ENCODE results near the gene HDAC4.

Gene HDAC4

DNA sequence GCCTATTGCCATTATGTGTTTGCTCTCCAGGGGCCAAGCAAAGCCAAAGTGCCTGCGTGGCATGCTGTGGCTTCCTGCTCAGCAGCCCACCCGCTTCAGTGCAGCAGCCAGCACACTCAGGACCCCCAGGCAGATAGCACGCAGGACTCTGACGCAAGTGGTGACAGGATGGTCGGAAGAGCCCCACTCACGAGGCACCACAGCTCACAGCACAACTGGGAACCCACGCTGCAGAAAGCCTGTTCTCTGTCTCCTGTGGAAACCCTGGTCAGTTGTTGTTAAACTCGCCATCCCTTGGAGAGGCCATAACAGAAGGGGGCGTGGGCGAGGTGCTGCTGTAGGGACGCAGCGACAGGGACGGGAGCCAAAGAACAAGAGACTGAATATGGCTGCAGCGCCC is 76.4 kb downstream of the HDAC4 start:
- TF ChIP-seq EP300 (IDR thresholded peaks at IDR 0.05; ENCODE audit: borderline replicate concordance) (no peak), TCF12 (IDR thresholded peaks at IDR 0.05; ENCODE audit: low read depth) (no peak), RAD21 (IDR thresholded peaks at IDR 0.05; ENCODE audit: low read depth) (no peak), EGR1 (IDR thresholded peaks at IDR 0.05) (no peak), CEBPB (IDR thresholded peaks at IDR 0.05) (no peak), TEAD4 (IDR thresholded peaks at IDR 0.05) (no peak), CREB1 (IDR thresholded peaks at IDR 0.05; ENCODE audit: low read depth) (no peak), ZBTB7A (IDR thresholded peaks at IDR 0.05; ENCODE audit: low read depth) (no peak), YY1 (IDR thresholded peaks at IDR 0.05; ENCODE audit: low read depth) (no peak), FOXM1 (IDR thresholded peaks at IDR 0.05; ENCODE audit: borderline replicate concordance, low read depth) (no peak), NFIC (IDR thresholded peaks at IDR 0.05) (no peak), TAF1 (IDR thresholded peaks at IDR 0.05; ENCODE audit: low read depth) (no peak)
- TF ChIP-seq, protein P1, sequence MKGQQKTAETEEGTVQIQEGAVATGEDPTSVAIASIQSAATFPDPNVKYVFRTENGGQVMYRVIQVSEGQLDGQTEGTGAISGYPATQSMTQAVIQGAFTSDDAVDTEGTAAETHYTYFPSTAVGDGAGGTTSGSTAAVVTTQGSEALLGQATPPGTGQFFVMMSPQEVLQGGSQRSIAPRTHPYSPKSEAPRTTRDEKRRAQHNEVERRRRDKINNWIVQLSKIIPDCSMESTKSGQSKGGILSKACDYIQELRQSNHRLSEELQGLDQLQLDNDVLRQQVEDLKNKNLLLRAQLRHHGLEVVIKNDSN (IDR thresholded peaks at IDR 0.05): no peak
- TF ChIP-seq, protein P2, sequence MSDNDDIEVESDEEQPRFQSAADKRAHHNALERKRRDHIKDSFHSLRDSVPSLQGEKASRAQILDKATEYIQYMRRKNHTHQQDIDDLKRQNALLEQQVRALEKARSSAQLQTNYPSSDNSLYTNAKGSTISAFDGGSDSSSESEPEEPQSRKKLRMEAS (IDR thresholded peaks at IDR 0.05): no peak
- TF ChIP-seq, protein P3, sequence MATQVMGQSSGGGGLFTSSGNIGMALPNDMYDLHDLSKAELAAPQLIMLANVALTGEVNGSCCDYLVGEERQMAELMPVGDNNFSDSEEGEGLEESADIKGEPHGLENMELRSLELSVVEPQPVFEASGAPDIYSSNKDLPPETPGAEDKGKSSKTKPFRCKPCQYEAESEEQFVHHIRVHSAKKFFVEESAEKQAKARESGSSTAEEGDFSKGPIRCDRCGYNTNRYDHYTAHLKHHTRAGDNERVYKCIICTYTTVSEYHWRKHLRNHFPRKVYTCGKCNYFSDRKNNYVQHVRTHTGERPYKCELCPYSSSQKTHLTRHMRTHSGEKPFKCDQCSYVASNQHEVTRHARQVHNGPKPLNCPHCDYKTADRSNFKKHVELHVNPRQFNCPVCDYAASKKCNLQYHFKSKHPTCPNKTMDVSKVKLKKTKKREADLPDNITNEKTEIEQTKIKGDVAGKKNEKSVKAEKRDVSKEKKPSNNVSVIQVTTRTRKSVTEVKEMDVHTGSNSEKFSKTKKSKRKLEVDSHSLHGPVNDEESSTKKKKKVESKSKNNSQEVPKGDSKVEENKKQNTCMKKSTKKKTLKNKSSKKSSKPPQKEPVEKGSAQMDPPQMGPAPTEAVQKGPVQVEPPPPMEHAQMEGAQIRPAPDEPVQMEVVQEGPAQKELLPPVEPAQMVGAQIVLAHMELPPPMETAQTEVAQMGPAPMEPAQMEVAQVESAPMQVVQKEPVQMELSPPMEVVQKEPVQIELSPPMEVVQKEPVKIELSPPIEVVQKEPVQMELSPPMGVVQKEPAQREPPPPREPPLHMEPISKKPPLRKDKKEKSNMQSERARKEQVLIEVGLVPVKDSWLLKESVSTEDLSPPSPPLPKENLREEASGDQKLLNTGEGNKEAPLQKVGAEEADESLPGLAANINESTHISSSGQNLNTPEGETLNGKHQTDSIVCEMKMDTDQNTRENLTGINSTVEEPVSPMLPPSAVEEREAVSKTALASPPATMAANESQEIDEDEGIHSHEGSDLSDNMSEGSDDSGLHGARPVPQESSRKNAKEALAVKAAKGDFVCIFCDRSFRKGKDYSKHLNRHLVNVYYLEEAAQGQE (IDR thresholded peaks at IDR 0.05; ENCODE audit: low read depth): no peak

DNA sequence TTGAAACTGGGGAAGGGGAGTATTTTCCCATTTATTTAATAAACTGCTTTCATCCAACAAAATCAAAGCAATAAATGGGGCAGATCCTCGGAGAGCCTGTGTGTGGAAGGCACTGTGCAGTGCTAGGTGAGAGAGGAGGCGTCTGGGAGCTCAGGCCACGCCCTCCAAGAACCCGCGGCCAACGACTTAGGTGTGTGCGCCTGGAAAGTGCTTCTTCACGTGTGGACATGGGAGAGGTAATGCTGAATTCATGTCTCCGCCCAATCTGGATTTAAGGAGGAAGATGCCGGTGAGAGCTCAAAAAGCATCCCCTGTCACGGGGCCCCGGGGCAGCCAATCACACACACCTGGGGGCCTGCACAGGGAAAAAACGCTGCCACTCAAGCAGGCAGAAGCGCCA is 77.4 kb downstream of the HDAC4 start:
- TF ChIP-seq, protein P2 (IDR thresholded peaks at IDR 0.05): no peak
- TF ChIP-seq TEAD4 (IDR thresholded peaks at IDR 0.05) (no peak), EP300 (IDR thresholded peaks at IDR 0.05; ENCODE audit: borderline replicate concordance) (no peak), CREB1 (IDR thresholded peaks at IDR 0.05; ENCODE audit: low read depth) (no peak), RAD21 (IDR thresholded peaks at IDR 0.05; ENCODE audit: low read depth) (no peak), TAF1 (IDR thresholded peaks at IDR 0.05; ENCODE audit: low read depth) (no peak), EGR1 (IDR thresholded peaks at IDR 0.05) (no peak), TCF12 (IDR thresholded peaks at IDR 0.05; ENCODE audit: low read depth) (no peak), FOXM1 (IDR thresholded peaks at IDR 0.05; ENCODE audit: borderline replicate concordance, low read depth) (no peak), NFIC (IDR thresholded peaks at IDR 0.05) (no peak), ZBTB7A (IDR thresholded peaks at IDR 0.05; ENCODE audit: low read depth) (no peak), CEBPB (IDR thresholded peaks at IDR 0.05) (no peak)
- TF ChIP-seq, protein P3 (IDR thresholded peaks at IDR 0.05; ENCODE audit: low read depth): no peak
- TF ChIP-seq, protein P1 (IDR thresholded peaks at IDR 0.05): no peak

DNA sequence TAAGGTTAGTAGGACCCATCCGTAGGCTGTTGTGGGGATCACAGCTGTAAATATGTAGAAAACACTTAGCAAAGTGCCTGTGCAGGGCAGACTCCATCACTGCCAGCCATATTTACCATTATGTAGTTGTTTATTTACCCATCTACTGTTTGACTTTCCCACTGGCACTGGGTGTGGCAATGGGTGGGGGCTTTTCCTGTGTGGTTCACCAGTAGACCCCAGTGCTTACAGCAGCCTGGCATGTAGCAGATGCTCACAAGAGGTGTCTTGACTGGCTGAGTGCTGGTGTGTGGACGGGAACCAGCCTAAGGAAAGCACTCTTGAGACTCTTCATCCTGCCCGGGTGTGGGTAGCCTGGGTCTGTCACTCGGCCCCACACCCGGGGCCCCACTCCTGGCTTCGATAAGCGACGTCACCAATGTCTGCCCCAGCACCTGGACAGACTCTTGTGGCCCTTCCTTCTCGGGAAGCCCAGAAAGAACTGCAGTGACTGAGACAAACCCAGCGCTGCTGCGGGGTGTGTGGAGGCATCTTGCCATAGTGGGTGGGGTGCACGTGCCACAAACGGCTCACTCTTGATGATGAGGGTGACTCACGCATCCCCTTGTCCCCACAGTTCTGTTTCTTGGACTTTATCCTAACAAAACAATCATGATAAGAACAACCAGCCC is 78.3 kb downstream of the HDAC4 start:
- TF ChIP-seq, protein P2 (IDR thresholded peaks at IDR 0.05): no peak
- TF ChIP-seq EGR1 (IDR thresholded peaks at IDR 0.05) (no peak), FOXM1 (IDR thresholded peaks at IDR 0.05; ENCODE audit: borderline replicate concordance, low read depth) (no peak), TAF1 (IDR thresholded peaks at IDR 0.05; ENCODE audit: low read depth) (no peak), TEAD4 (IDR thresholded peaks at IDR 0.05) (no peak), CEBPB (IDR thresholded peaks at IDR 0.05) (no peak), NFIC (IDR thresholded peaks at IDR 0.05) (no peak), RAD21 (IDR thresholded peaks at IDR 0.05; ENCODE audit: low read depth) (no peak)
- TF ChIP-seq, protein P3 (IDR thresholded peaks at IDR 0.05; ENCODE audit: low read depth): no peak

All from Ishikawa (cell line).